DMS153 (cell line): ENCODE measurements around the gene ATP8B3.
"Not testable (repeated sequence)": the region's sequence is repeated elsewhere in the genome, so short reads cannot be mapped to it uniquely, and the experiment has no call there.

Source experiments
- DNase-seq: peaks from one replicate; lab custom pipeline; 2025; lab: John Stamatoyannopoulos, UW

ATP8B3 gene

DNA sequence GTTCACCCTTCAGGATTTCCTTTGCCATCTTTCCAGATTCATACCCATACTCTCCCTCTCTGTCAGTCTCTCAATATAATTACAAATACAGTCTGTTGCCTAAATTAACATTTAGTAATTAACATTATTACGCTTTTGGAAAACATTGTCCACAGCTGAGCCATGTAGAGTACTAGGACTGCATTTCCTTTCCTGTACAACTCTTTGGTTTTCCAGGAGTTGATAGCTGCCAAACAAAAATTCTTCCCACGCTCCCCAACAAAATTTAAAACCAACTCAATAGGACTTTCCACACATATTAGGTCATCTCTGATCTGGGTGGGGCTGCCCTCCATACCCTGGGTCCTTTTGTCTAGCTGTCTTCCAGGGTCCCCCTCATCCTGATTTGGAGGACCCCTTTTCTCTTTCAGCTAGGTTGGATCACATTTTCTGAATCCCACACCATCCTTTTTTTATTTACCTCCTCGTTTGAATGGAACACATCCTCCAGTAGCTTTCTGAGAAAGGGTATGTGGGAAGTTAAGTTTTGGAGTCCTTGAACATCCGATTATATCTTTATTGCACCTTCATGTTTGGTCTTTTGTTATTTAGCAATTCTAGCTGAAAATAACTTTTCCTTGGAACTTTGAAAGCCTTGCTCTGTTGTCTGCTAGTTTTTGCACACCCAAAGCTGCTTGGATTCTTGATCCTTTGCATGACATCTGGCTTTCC, 41.1 kb downstream of the ATP8B3 start:
- no peak for DNase-seq

GRCh38 chr19:1769645-1769985, 42.5 kb downstream of the ATP8B3 start:
- no peak for DNase-seq

- DNase-seq: no peak
Measured at GRCh38 chr19:1768918-1769644, 43.0 kb downstream of the ATP8B3 start.

DNA sequence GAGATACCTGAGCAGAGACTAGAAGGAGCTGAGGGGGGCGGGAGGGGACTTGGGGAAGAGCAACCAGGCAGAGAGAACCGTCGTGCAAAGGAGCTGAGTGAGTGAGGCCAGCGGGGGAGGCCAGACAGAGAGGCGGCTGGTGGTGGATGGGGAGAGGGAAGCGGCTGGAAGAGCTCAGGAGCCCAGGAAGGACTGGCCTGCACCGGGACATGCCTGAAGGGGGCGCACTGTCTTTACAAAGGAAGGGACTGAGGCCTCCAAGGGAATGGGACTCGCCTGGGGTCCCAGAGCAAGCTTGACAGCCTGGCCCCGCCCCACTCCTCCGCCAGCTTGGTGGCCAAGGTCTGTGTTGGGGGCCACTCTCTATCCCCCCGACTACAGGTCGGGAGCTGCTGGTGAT, 43.8 kb downstream of the ATP8B3 start:
- DNase-seq: no peak

DNA sequence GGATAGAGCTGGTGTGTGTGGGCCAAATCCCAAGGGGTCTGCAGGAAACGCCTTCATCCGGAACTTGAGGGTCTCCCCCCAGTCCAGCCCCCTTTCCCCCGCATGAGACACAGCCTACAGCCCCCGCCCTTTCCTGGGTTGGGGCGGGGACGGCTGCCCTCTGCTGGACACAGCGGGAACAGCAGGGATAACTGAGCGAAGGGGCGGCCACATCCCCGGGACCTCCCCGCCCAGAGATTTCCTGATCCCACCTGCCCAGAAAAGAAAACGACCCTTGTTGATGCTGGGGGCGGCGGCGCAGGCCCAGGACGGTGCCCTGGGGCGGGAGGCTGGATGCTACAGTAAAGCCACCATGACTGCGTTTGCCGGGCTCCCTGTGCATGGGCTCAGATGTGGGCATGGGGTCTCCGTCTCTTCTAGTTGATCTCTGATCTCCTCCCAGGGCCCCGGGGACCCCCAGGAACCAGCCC, 44.6 kb downstream of the ATP8B3 start:
- no peak for DNase-seq

DNA sequence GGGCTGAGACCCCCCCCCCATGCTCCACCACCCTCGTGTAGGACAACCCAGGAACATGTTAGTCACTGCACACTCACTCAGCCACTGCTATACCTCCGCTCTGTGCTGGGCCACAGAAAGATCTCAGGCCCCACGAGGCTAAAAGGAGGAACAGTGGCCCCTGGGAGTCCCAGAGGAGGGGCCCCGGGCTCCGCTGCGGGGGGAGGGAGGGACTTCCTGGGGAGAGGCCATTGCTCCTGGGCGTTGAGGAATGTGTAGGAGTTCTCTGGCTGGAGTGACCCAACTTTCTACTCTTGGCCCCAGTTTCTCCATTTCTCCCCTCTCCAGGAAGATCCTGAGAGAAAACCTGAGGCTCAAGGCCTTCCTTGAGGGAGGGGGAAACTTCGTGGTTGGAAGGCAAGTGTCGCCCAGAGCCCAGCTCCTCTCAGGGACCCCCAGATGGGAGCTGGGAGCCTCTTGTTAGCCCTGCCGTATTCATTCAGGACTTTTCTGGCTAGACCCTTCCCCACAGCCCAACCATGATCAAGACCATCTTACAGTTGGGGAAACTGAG, 45.2 kb downstream of the ATP8B3 start:
- no peak for DNase-seq

- DNase-seq: no peak
Measured at GRCh38 chr19:1765904-1766799, 45.9 kb downstream of the ATP8B3 start.

DNA sequence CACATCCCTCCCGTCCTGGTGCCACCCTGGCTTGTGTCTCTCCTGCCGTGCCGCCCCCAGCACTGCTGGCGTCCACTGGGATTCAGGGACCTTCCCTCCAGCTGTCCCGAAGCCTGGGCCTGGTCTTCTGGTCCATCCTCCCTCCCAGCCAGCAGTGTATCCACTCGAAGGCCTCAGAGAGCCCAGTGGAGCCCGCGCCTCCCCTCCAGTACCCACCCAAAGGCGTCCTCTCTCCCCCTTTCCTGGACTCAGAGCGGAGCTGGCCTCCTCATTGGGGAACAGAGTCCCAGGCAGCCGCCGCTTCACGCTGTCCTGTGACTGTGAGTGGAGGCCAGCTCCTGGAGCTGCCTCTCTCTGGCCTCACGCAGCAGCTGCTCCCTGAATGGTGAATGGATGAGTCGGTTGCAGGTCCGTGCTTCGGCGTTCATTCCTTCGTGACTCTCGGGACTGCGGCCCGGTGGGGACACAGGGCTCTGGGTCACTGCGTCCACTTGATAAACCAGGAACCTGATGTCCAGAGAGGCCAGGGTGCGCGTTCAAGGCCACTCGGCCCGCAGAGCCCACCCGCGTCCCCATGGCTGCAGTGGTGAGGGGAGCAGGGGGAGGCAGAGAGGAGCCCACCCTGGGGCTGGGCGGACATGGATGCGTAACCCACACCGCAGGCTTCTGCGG, 46.7 kb downstream of the ATP8B3 start:
- no peak for DNase-seq

GRCh38 chr19:1764729-1765128, 47.3 kb downstream of the ATP8B3 start:
- no peak for DNase-seq

GRCh38 chr19:1763648-1764639, 48.1 kb downstream of the ATP8B3 start:
- DNase-seq: no peak

DNA sequence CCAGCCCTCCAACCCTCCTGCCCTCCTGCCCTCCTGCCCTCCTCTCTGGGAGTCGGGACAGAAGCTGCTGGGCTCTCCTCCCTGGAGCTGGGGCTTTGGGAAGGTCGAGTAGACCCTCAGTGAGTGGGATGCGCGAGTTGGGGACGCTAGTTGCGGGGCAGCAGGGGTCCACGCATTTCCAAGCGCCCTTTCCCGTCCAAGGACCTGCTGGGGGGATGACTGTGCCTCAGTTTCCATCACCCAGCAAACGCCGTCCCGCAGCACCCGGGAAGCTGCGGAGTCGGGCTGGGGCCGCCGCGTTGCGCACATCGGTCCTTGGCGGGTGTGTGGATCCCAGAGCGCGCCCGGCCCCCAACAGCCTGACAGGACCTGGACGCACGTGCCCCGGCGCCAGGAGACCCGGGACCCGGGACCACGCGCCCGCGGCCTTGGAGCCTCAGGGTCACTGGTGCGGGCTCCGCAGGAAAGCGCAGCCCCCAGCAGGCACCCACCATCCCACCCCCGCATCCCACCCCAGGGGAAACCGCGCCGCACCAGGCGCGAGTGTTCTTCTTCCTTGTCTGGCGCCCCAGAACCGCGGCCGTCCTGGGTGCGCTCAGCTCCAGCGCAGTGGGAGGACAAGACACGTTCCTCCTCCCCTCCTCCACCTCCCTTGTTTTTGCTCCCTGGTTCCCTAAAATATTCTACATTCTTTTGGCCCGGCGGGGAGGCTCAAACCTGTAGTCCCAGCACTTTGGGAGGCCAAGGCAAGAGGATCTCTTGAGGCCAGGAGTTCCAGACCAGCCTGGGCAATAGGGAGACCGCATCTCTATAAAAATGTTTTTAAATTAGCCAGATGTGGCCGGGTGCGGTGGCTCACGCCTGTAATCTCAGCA, 49.6 kb downstream of the ATP8B3 start:
- DNase-seq: no peak

- DNase-seq: no peak
Measured at GRCh38 chr19:1761528-1762242, 50.4 kb downstream of the ATP8B3 start.

DNA sequence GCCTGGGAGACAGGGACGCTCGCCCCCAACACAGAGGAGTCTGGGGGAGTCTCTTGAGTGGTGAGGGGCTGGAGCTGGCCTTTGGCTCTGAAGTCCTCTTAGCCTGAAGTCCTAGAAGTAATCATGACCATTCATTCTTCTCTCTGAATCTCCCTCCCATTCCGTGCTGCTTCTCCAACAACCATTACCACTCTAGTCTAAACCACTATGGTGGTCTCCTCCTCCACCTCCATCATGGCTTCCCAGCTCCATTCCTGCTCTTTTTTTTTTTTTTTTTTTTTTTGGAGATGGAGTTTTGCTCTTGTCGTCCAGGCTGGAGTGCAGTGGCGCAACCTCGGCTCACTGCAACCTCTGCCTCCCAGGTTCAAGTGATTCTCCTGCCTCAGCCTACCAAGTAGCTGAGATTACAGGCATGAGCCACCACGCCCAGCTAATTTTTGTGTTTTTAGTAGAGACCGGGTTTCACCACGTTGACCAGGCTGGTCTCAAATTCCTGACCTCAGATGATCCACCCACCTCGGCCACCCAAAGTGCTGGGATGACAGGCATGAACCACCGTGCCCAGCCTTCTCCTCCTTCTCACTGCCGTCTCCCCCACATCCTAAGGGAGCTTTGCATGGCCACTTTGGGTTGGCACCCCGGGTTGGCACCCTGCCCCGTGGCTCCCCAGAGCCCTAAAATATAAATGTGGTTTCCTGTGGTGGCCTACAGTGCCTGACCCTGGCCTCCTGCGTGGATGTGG, 51.1 kb downstream of the ATP8B3 start:
- not testable (repeated sequence) for DNase-seq

DNA sequence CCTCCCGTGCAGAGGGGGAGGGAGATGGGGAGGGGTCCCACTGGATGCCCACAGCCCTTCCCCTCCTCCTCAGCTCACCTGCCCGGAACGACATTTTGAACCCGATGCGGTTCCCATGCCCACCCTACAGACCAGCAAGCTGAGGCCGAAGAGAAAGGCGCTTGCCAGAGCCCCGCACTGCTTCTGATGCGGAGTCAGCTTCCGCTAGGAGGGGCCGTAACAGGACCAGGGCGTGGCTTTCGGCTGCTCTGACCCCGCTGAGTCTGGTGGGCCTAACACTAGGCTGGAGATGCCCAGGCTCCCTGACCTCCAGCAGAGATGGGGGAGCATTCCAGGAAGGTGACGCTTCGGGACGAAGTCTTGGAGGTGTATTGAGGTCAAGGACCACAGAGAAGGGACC, 52.1 kb downstream of the ATP8B3 start:
- no peak for DNase-seq

GRCh38 chr19:1758959-1759903, 52.8 kb downstream of the ATP8B3 start:
- no peak for DNase-seq

DNA sequence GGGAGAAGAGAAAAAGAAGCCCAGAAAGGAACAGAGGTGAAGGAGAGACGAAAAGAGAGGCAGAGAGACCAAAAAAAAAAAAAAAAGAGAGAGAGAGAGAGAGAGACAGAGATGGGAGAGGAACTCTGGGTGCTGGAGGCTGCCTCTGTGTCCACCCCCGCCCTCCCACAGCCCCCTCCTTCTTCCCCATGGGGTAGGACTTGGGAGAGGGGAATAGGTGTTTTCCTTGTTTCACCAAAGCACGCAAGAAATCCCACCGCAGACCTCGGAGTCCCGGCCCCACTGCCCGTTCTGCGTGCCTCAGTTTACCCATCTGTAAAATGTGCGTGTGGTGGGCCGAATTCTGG, 53.9 kb downstream of the ATP8B3 start:
- DNase-seq: no peak
